Mesenchymal stem cell (in vitro differentiated cells and primary cell): Measurements from ENCODE around the gene TOMT.

Experiments
- DNase-seq: peaks from one replicate; pipeline ENCODE4 v3.0.0-alpha.2; 2013
- H2AFZ ChIP-seq: one replicate; pipeline ENCODE4 v1.6.1; 2013; ENCODE audit warnings: low read depth, mild to moderate bottlenecking, control low read depth, inconsistent platforms, low read length, moderate library complexity
- H2AK5ac ChIP-seq: 2 replicates; pipeline ENCODE4 v1.6.1; 2013; ENCODE audit warnings: low read length, moderate library complexity, mild to moderate bottlenecking, inconsistent platforms; ENCODE audit not compliant: severe bottlenecking
- H2BK120ac ChIP-seq: one replicate; pipeline ENCODE4 v1.6.1; 2013; ENCODE audit warnings: low read depth, mild to moderate bottlenecking, inconsistent platforms, low read length, moderate library complexity
- H2BK12ac ChIP-seq, 2 experiments: one replicate each; pipeline ENCODE4 v1.6.1; 2013; ENCODE audit warnings: inconsistent platforms in 2 of 2, low read length in 2 of 2, mild to moderate bottlenecking in 2 of 2, moderate library complexity in 2 of 2, control low read depth in 1 of 2
- H2BK15ac ChIP-seq: one replicate; pipeline ENCODE4 v1.6.1; 2013; ENCODE audit warnings: mild to moderate bottlenecking, low read depth, inconsistent platforms; ENCODE audit not compliant: poor library complexity, severe bottlenecking
- H2BK5ac ChIP-seq: 2 replicates; pipeline ENCODE4 v1.6.1; 2013; ENCODE audit warnings: low read depth, mild to moderate bottlenecking, low read length, control low read depth, inconsistent platforms; ENCODE audit not compliant: poor library complexity, severe bottlenecking
- H3K14ac ChIP-seq, 2 experiments: one replicate each; pipeline ENCODE4 v1.6.1; 2013; ENCODE audit warnings: inconsistent platforms in 2 of 2, low read length in 2 of 2, control low read depth in 1 of 2, mild to moderate bottlenecking in 1 of 2, moderate library complexity in 1 of 2
- H3K18ac ChIP-seq, 2 experiments: one replicate each; pipeline ENCODE4 v1.6.1; 2013; ENCODE audit warnings: inconsistent platforms in 2 of 2, low read length in 2 of 2, control low read depth in 1 of 2, low read depth in 1 of 2, mild to moderate bottlenecking in 1 of 2
- H3K23ac ChIP-seq, 2 experiments: one replicate each; pipeline ENCODE4 v1.6.1; 2013; ENCODE audit warnings: inconsistent platforms in 2 of 2, low read length in 2 of 2, mild to moderate bottlenecking in 2 of 2, moderate library complexity in 2 of 2, control low read depth in 1 of 2
- H3K27ac ChIP-seq: 2 replicates; pipeline ENCODE4 v1.5.1; 2013; ENCODE audit warnings: mild to moderate bottlenecking, moderate library complexity, low read length, control low read depth, inconsistent platforms; ENCODE audit not compliant: poor library complexity, severe bottlenecking
- H3K27me3 ChIP-seq, 2 experiments: 2 replicates each; pipeline versions ENCODE4 v1.6.1 to v1.7.0; 2013; ENCODE audit warnings: low read length in 2 of 2, mild to moderate bottlenecking in 2 of 2, moderate library complexity in 2 of 2, control low read depth in 1 of 2, inconsistent platforms in 1 of 2; ENCODE audit not compliant: control insufficient read depth in 1 of 2, insufficient read depth in 1 of 2
- H3K36me3 ChIP-seq, 2 experiments: 2 replicates each; pipeline versions ENCODE4 v1.6.1 to v1.7.0; 2013; ENCODE audit warnings: low read length in 2 of 2, control low read depth in 1 of 2, inconsistent platforms in 1 of 2, low read depth in 1 of 2, mild to moderate bottlenecking in 1 of 2; ENCODE audit not compliant: insufficient read depth in 2 of 2, control insufficient read depth in 1 of 2
- H3K4ac ChIP-seq, 2 experiments: one replicate each; pipeline ENCODE4 v1.6.1; 2013; ENCODE audit warnings: inconsistent platforms in 2 of 2, low read length in 2 of 2, mild to moderate bottlenecking in 2 of 2, moderate library complexity in 2 of 2, control low read depth in 1 of 2, low read depth in 1 of 2
- H3K4me1 ChIP-seq: 2 replicates; pipeline ENCODE4 v1.6.1; 2013; ENCODE audit warnings: low read depth, low read length, control low read depth; ENCODE audit not compliant: control insufficient read depth, insufficient read depth
- H3K4me2 ChIP-seq: 2 replicates; pipeline ENCODE4 v1.6.1; 2013; ENCODE audit warnings: low read length, mild to moderate bottlenecking, inconsistent platforms; ENCODE audit not compliant: poor library complexity, severe bottlenecking
- H3K4me3 ChIP-seq, 2 experiments: 2 replicates each; pipeline versions ENCODE4 v1.5.1 to v1.7.0; 2013; ENCODE audit warnings: low read length in 2 of 2, mild to moderate bottlenecking in 2 of 2, control low read depth in 1 of 2, low read depth in 1 of 2; ENCODE audit not compliant: insufficient read depth in 1 of 2
- H3K79me1 ChIP-seq: replicated peaks from 2 replicates; pipeline ENCODE4 v1.6.1; 2013; ENCODE audit warnings: mild to moderate bottlenecking, control low read depth, low read length, inconsistent platforms; ENCODE audit not compliant: poor library complexity, severe bottlenecking
- H3K9ac ChIP-seq: 2 replicates; pipeline ENCODE4 v1.7.0; 2013; ENCODE audit warnings: mild to moderate bottlenecking, low read length, moderate library complexity
- H3K9me3 ChIP-seq: 2 replicates; pipeline ENCODE4 v1.7.0; 2013; ENCODE audit warnings: mild to moderate bottlenecking, low read length; ENCODE audit not compliant: control insufficient read depth
- H4K8ac ChIP-seq: one replicate; pipeline ENCODE4 v1.6.1; 2013; ENCODE audit warnings: inconsistent platforms, mild to moderate bottlenecking, low read length, moderate library complexity
- H4K91ac ChIP-seq: one replicate; pipeline ENCODE4 v1.6.1; 2013; ENCODE audit warnings: mild to moderate bottlenecking, low read length, inconsistent platforms
- WGBS: methylation state at CpG from one replicate; pipeline ENCODE4 v1.1.7; 2013; ENCODE audit warnings: mixed read lengths; 5-methylcytosine and 5-hydroxymethylcytosine counted together

The TOMT gene

GRCh38 chr11:72123117-72123653 is 17.5 kb downstream of the TOMT start:
- Histone ChIP-seq H3K9me3 (no peaks in the 10 kb centered on the region), H3K27me3 (no peaks in the 10 kb centered on the region), H3K23ac (no peak overlapping the region), H3K79me1 (no peaks in the 10 kb centered on the region), H2BK15ac (no peak overlapping the region), H3K4me3 (no peak overlapping the region), H3K4ac (no peak overlapping the region), H2AFZ (no peak overlapping the region), H2BK5ac (no peak overlapping the region), H3K14ac (no peak overlapping the region), H3K36me3 (peaks cover 0 to 8% of the 10 kb centered on the region in 2 experiments), H3K4me2 (no peak overlapping the region), H3K4me1 (no peaks in the 10 kb centered on the region), H2BK12ac (no peak overlapping the region), H4K91ac (no peak overlapping the region), H3K18ac (no peak overlapping the region), H3K9ac (no peak overlapping the region), H2AK5ac (no peak overlapping the region), H2BK120ac (no peak overlapping the region), H3K27ac (no peak overlapping the region), H4K8ac (no peak overlapping the region)
- WGBS, result 71% methylated on average over 3 of the region's 3 CpGs
- DNase-seq, result no peak

- Histone ChIP-seq H2AK5ac (no peak overlapping the region), H2BK12ac (no peak overlapping the region)
Measured at GRCh38 chr11:72124046-72124445, 18.3 kb downstream of the TOMT start.

DNA sequence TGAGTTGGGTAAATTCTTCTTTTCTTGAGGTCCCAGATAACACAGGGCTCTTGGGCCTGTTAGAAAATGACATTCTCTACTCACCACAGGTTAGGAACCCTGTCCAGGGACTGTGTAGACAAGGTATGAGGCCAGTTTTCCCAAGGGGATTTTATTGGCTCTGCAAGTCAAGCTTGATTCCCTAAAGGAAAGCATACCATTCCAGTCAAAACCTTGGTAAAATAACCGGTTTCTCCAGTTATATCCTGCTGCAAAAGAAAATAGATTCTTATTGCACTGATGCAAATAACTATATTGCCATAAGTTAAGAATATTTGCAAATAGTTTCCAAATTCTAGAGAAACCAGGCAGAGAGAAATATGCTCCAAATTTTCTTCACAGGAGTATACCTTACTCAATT is 20.2 kb downstream of the TOMT start:
- Histone ChIP-seq H2AK5ac (no peak overlapping the region), H4K91ac (no peak overlapping the region), H3K36me3 (peaks cover 0 to 3% of the 10 kb centered on the region in 2 experiments), H2BK120ac (no peak overlapping the region), H3K4me1 (no peaks in the 10 kb centered on the region), H3K4ac (no peak overlapping the region), H3K14ac (no peak overlapping the region), H2BK5ac (no peak overlapping the region), H3K4me3 (no peak overlapping the region), H3K9ac (no peak overlapping the region), H2BK15ac (no peak overlapping the region), H3K79me1 (no peaks in the 10 kb centered on the region), H3K27ac (no peak overlapping the region), H3K27me3 (no peaks in the 10 kb centered on the region), H2BK12ac (no peak overlapping the region), H3K18ac (no peak overlapping the region), H4K8ac (no peak overlapping the region), H3K23ac (no peak overlapping the region), H3K4me2 (no peak overlapping the region), H3K9me3 (no peaks in the 10 kb centered on the region), H2AFZ (no peak overlapping the region)
- WGBS, result no CpG with 5 or more reads among the region's 1 CpG
- no peak for DNase-seq

More at GRCh38 chr11:72124046-72124445, 18.3 kb downstream of the TOMT start:
- Histone ChIP-seq H3K4me2 (no peak overlapping the region), H2AFZ (no peak overlapping the region), H3K27ac (no peak overlapping the region), H3K4ac (no peak overlapping the region), H2BK5ac (no peak overlapping the region), H3K4me1 (no peaks in the 10 kb centered on the region), H3K79me1 (no peaks in the 10 kb centered on the region), H3K23ac (no peak overlapping the region), H2BK15ac (no peak overlapping the region), H3K9ac (no peak overlapping the region), H3K9me3 (no peaks in the 10 kb centered on the region), H3K27me3 (no peaks in the 10 kb centered on the region), H3K4me3 (no peak overlapping the region), H2BK120ac (no peak overlapping the region), H4K91ac (no peak overlapping the region), H3K18ac (no peak overlapping the region), H4K8ac (no peak overlapping the region), H3K14ac (no peak overlapping the region), H3K36me3 (peaks cover 0 to 8% of the 10 kb centered on the region in 2 experiments)
- no peak for DNase-seq
- WGBS, result 90% methylated on average over 6 of the region's 6 CpGs

DNA sequence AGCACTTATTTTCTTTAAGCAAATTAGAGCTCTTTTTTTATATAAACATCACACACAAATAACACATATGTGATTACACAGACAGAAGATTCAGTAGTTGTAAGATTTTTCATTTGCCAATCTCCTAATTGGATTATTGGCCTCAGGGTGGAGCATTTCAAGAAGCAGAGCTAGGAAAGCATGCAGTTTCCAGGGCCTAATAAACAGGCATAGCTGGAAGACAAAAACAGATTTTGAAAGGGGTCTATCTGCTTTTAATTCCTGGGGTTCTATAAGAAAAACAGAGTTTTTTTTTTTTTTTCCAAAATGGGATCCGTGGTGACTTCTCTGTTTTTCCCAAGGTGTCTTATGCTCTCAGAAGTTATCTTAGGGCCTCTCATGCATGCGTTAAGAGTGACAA is 22.2 kb downstream of the TOMT start:
- Histone ChIP-seq H4K91ac (no peak overlapping the region), H3K14ac (no peak overlapping the region), H3K4me3 (no peak overlapping the region), H3K4ac (no peak overlapping the region), H3K9me3 (no peaks in the 10 kb centered on the region), H2AK5ac (no peak overlapping the region), H3K79me1 (no peaks in the 10 kb centered on the region), H3K4me2 (no peak overlapping the region), H2BK120ac (no peak overlapping the region), H3K18ac (no peak overlapping the region), H2BK15ac (no peak overlapping the region), H3K27me3 (peaks cover 0 to under 1% of the 10 kb centered on the region in 2 experiments), H3K27ac (no peak overlapping the region), H2AFZ (no peak overlapping the region), H2BK5ac (no peak overlapping the region), H3K23ac (no peak overlapping the region), H2BK12ac (no peak overlapping the region), H3K36me3 (no peaks in the 10 kb centered on the region), H3K9ac (no peak overlapping the region), H4K8ac (no peak overlapping the region), H3K4me1 (no peaks in the 10 kb centered on the region)
- no peak for DNase-seq
- 49% methylated on average over 2 of the region's 2 CpGs for WGBS
